Liver (tissue), 3 donors: ENCODE measurements around the gene SOX6.

Source experiments
- ATF3 ChIP-seq: IDR thresholded peaks from 2 replicates; pipeline ENCODE4 v1.6.1; 2016; ENCODE audit warnings: antibody characterized with exemption
- CTCF ChIP-seq: fragments of 150-350 bp; IDR thresholded peaks from 2 replicates; pipeline ENCODE4 v1.5.1; 2017; ENCODE audit warnings: improper control_type of control experiment, low read depth, low read length; ENCODE audit not compliant: missing input control
- donor health status: healthy.
- donor health status: healthy.

- TF ChIP-seq CTCF, result peak; percentile 88
- no peak for TF ChIP-seq ATF3
Measured at GRCh38 chr11:15941206-15941770, 415.1 kb downstream of the SOX6 start.
